BLaER1 treated with 17β-estradiol and CSF1 and Interleukin-3, amounts not matched to agents 10 nM and 100 nM (cell line): ENCODE data around the gene RGL1.

Source experiments
- H3K27ac ChIP-seq, 11 experiments: shearing (Covaris generic); formaldehyde crosslinking; 2 replicates each; pipeline ENCODE4 v1.8.1; 2022
- H3K27me3 ChIP-seq, 11 experiments: shearing (Covaris generic); formaldehyde crosslinking; 2 replicates each; pipeline ENCODE4 v1.8.1; 2022
- H3K36me3 ChIP-seq, 11 experiments: shearing (Covaris generic); formaldehyde crosslinking; 2 replicates each; pipeline ENCODE4 v1.8.1; 2022
- H3K4me1 ChIP-seq, 10 experiments: shearing (Covaris generic); formaldehyde crosslinking; 2 replicates each; pipeline ENCODE4 v1.8.1; 2022
- H3K4me2 ChIP-seq, 11 experiments: shearing (Covaris generic); formaldehyde crosslinking; 2 replicates each; pipeline ENCODE4 v1.8.1; 2022
- H3K4me3 ChIP-seq, 10 experiments: shearing (Covaris generic); formaldehyde crosslinking; 2 replicates each; pipeline ENCODE4 v1.8.1; 2022
- H3K9ac ChIP-seq, 11 experiments: shearing (Covaris generic); formaldehyde crosslinking; 2 replicates each; pipeline ENCODE4 v1.8.1; 2022
- H3K9me3 ChIP-seq, 11 experiments: shearing (Covaris generic); formaldehyde crosslinking; replicated peaks in 1 of 11; 2 replicates each; pipeline ENCODE4 v1.8.1; 2022
- H4K20me1 ChIP-seq, 11 experiments: shearing (Covaris generic); formaldehyde crosslinking; 2 replicates each; pipeline ENCODE4 v1.8.1; 2022
- Cebpa-rat ChIP-seq, 11 experiments: shearing (Covaris generic); IDR thresholded peaks; 2 replicates each; pipeline ENCODE4 v1.8.1; 2022

The RGL1 gene

GRCh38 chr1:183808296-183809027 lies 3.5 kb downstream of the RGL1 start:
- peak overlapping the region; percentile 83 to 98 (median 93) for H3K4me2 ChIP-seq

GRCh38 chr1:183810121-183810520 lies 5.2 kb downstream of the RGL1 start:
- H3K9ac ChIP-seq = peak overlapping the region in 3 of 11 experiments; percentile 91 to 96 (median 93); a peak in 5 of 22 replicates
- H4K20me1 ChIP-seq = peaks cover 5 to 86% (median 44%) of the 10 kb centered on the region in 11 experiments; a peak in 17 of 22 replicates
- no peak for TF ChIP-seq Cebpa-rat (IDR thresholded peaks at IDR 0.05)
- peaks cover 61 to 88% (median 78%) of the 10 kb centered on the region in 10 experiments for H3K4me1 ChIP-seq
- H3K36me3 ChIP-seq = peaks cover 35 to 91% (median 61%) of the 10 kb centered on the region in 11 experiments
- peak overlapping the region in 4 of 11 experiments; percentile 15 to 92 (median 67); a peak in 6 of 22 replicates for H3K27ac ChIP-seq
- peak overlapping the region; percentile 34 to 98 (median 87); a peak in 21 of 22 replicates for H3K4me2 ChIP-seq
- no peaks in the 10 kb centered on the region for H3K27me3 ChIP-seq
- peaks cover 0 to 4% (median 0%) of the 10 kb centered on the region in 11 experiments; a peak in 3 of 22 replicates for H3K9me3 ChIP-seq
- peak overlapping the region in 3 of 10 experiments; percentile 76 to 80 (median 76); a peak in 6 of 20 replicates for H3K4me3 ChIP-seq

More at GRCh38 chr1:183808296-183809027, 3.5 kb downstream of the RGL1 start:
- no peak for TF ChIP-seq Cebpa-rat (IDR thresholded peaks at IDR 0.05)
- Histone ChIP-seq H3K9me3 (peaks cover 0 to 6% (median 0%) of the 10 kb centered on the region in 11 experiments; a peak in 10 of 22 replicates), H3K27ac (peak overlapping the region in 9 of 11 experiments; percentile 77 to 92 (median 87); a peak in 17 of 22 replicates), H4K20me1 (peaks cover 5 to 69% (median 32%) of the 10 kb centered on the region in 11 experiments; a peak in 17 of 22 replicates), H3K27me3 (no peaks in the 10 kb centered on the region), H3K36me3 (peaks cover 30 to 74% (median 54%) of the 10 kb centered on the region in 11 experiments), H3K4me1 (peaks cover 55 to 79% (median 69%) of the 10 kb centered on the region in 10 experiments), H3K4me3 (peak overlapping the region; percentile 64 to 80 (median 76); a peak in 18 of 20 replicates), H3K9ac (peak overlapping the region in 7 of 11 experiments; percentile 29 to 96 (median 88); a peak in 11 of 22 replicates)

GRCh38 chr1:183810756-183811544 lies 6.0 kb downstream of the RGL1 start:
- Histone ChIP-seq H3K36me3 (peaks cover 35 to 99% (median 67%) of the 10 kb centered on the region in 11 experiments), H4K20me1 (peaks cover 5 to 94% (median 52%) of the 10 kb centered on the region in 11 experiments; a peak in 17 of 22 replicates), H3K27me3 (no peaks in the 10 kb centered on the region), H3K4me2 (peak overlapping the region; percentile 34 to 98 (median 87); a peak in 21 of 22 replicates), H3K9ac (peak overlapping the region in 2 of 11 experiments; percentile 93 to 96; a peak in 4 of 22 replicates), H3K9me3 (peaks cover 0 to 4% (median 0%) of the 10 kb centered on the region in 11 experiments; a peak in 3 of 22 replicates), H3K4me3 (peak overlapping the region in 3 of 10 experiments; percentile 76 to 80 (median 76); a peak in 6 of 20 replicates), H3K27ac (peak overlapping the region in 2 of 11 experiments; percentile 8 to 88; a peak in 2 of 22 replicates), H3K4me1 (peaks cover 69 to 96% (median 86%) of the 10 kb centered on the region in 10 experiments)
- no peak for TF ChIP-seq Cebpa-rat (IDR thresholded peaks at IDR 0.05)

GRCh38 chr1:183812128-183812527 lies 7.2 kb downstream of the RGL1 start:
- peaks cover 5 to 100% (median 53%) of the 10 kb centered on the region in 11 experiments; a peak in 17 of 22 replicates for H4K20me1 ChIP-seq
- H3K27ac ChIP-seq = 0 out of 22 replicates have a peak overlapping the region, but pooled peaks of 1 of the 11 experiments have one; percentile 2
- no peak for TF ChIP-seq Cebpa-rat (IDR thresholded peaks at IDR 0.05)
- H3K36me3 ChIP-seq = peaks cover 35 to 99% (median 67%) of the 10 kb centered on the region in 11 experiments
- H3K9ac ChIP-seq = peak overlapping the region in 2 of 11 experiments; percentile 93 to 96; a peak in 5 of 22 replicates
- H3K9me3 ChIP-seq = peaks cover 0 to 4% (median 0%) of the 10 kb centered on the region in 11 experiments; a peak in 3 of 22 replicates
- peaks cover 81 to 97% (median 88%) of the 10 kb centered on the region in 10 experiments for H3K4me1 ChIP-seq
- no peaks in the 10 kb centered on the region for H3K27me3 ChIP-seq
- H3K4me3 ChIP-seq = peak overlapping the region in 3 of 10 experiments; percentile 76 to 80 (median 76); a peak in 6 of 20 replicates
- H3K4me2 ChIP-seq = peak overlapping the region in 10 of 11 experiments; percentile 52 to 94 (median 85); a peak in 17 of 22 replicates

- peak overlapping the region in 5 of 11 experiments; percentile 0 to 19 (median 13); a peak in 4 of 22 replicates for H3K27ac ChIP-seq
- no peak for TF ChIP-seq Cebpa-rat (IDR thresholded peaks at IDR 0.05)
Measured at GRCh38 chr1:183812686-183813569, 8.0 kb downstream of the RGL1 start.

GRCh38 chr1:183814121-183814681 lies 9.3 kb downstream of the RGL1 start:
- Histone ChIP-seq H4K20me1 (peaks cover 5 to 100% (median 59%) of the 10 kb centered on the region in 11 experiments; a peak in 17 of 22 replicates), H3K9ac (peak overlapping the region in 2 of 11 experiments; percentile 93 to 96; a peak in 2 of 22 replicates), H3K4me2 (peak overlapping the region; percentile 52 to 94 (median 83)), H3K4me1 (peaks cover 88 to 100% (median 94%) of the 10 kb centered on the region in 10 experiments), H3K27me3 (no peaks in the 10 kb centered on the region), H3K9me3 (peaks cover 0 to 4% (median 0%) of the 10 kb centered on the region in 11 experiments; a peak in 2 of 22 replicates), H3K4me3 (peak overlapping the region in 3 of 10 experiments; percentile 76 to 80 (median 76); a peak in 5 of 20 replicates), H3K27ac (no peak overlapping the region), H3K36me3 (peaks cover 30 to 100% (median 56%) of the 10 kb centered on the region in 11 experiments)
- TF ChIP-seq Cebpa-rat (IDR thresholded peaks at IDR 0.05) = no peak

More at GRCh38 chr1:183812686-183813569, 8.0 kb downstream of the RGL1 start:
- peak overlapping the region in 3 of 11 experiments; percentile 9 to 96 (median 93); a peak in 7 of 22 replicates for H3K9ac ChIP-seq
- peak overlapping the region in 3 of 10 experiments; percentile 76 to 80 (median 76); a peak in 6 of 20 replicates for H3K4me3 ChIP-seq
- peaks cover 0 to 4% (median 0%) of the 10 kb centered on the region in 11 experiments; a peak in 3 of 22 replicates for H3K9me3 ChIP-seq
- H3K4me1 ChIP-seq = peaks cover 86 to 100% (median 90%) of the 10 kb centered on the region in 10 experiments
- H3K36me3 ChIP-seq = peaks cover 34 to 100% (median 63%) of the 10 kb centered on the region in 11 experiments
- H3K27me3 ChIP-seq = no peaks in the 10 kb centered on the region
- peak overlapping the region; percentile 52 to 94 (median 83) for H3K4me2 ChIP-seq
- H4K20me1 ChIP-seq = peaks cover 5 to 100% (median 54%) of the 10 kb centered on the region in 11 experiments; a peak in 17 of 22 replicates
